KMS-11 (cell line): ENCODE results near the gene SERPINI1.
A peak's percentile ranks its signal among the peaks of the same experiment; 100 is the strongest.

Experiments
- H2AFZ ChIP-seq: fragments of 200-600 bp; sonication (generic); 2 replicates; pipeline ENCODE4 v1.6.1; 2016; ENCODE audit warnings: antibody characterized with exemption, mixed run types, low read depth
- H3K27ac ChIP-seq: fragments of 200-600 bp; sonication (generic); 2 replicates; pipeline ENCODE4 v1.6.1; 2016; ENCODE audit warnings: mild to moderate bottlenecking, mixed run types
- H3K27me3 ChIP-seq: fragments of 200-600 bp; sonication (generic); 2 replicates; pipeline ENCODE4 v1.6.1; 2017; ENCODE audit warnings: mild to moderate bottlenecking, low read depth, mixed run types, moderate library complexity; ENCODE audit not compliant: insufficient read depth
- H3K36me3 ChIP-seq: fragments of 200-600 bp; sonication (generic); 2 replicates; pipeline ENCODE4 v1.6.1; 2017; ENCODE audit warnings: mild to moderate bottlenecking, mixed run types; ENCODE audit not compliant: insufficient read depth
- H3K4me1 ChIP-seq: fragments of 200-600 bp; sonication (generic); 2 replicates; pipeline ENCODE4 v1.6.1; 2016; ENCODE audit warnings: mild to moderate bottlenecking, low read depth, mixed run types; ENCODE audit not compliant: poor library complexity, severe bottlenecking
- H3K4me2 ChIP-seq: fragments of 200-600 bp; sonication (generic); 2 replicates; pipeline ENCODE4 v1.7.0; 2016; ENCODE audit warnings: mild to moderate bottlenecking, mixed run types
- H3K4me3 ChIP-seq: fragments of 200-600 bp; sonication (generic); IDR thresholded peaks from 2 replicates; pipeline ENCODE4 v1.6.1; 2017; ENCODE audit warnings: low read depth, low read length, mixed read lengths; ENCODE audit not compliant: insufficient read depth
- H3K79me2 ChIP-seq: fragments of 200-600 bp; sonication (generic); 2 replicates; pipeline ENCODE4 v1.6.1; 2016; ENCODE audit warnings: low read depth, mixed run types; ENCODE audit not compliant: insufficient read depth
- H3K9ac ChIP-seq: fragments of 200-600 bp; sonication (generic); 2 replicates; pipeline ENCODE4 v1.6.1; 2016; ENCODE audit warnings: mild to moderate bottlenecking, mixed run types
- H4K20me1 ChIP-seq: fragments of 200-600 bp; sonication (generic); 2 replicates; pipeline ENCODE4 v1.6.1; 2016; ENCODE audit warnings: mild to moderate bottlenecking, mixed run types; ENCODE audit not compliant: insufficient read depth
- TF ChIP-seq, protein P1 (sequence below): fragments of 200-600 bp; sonication (generic); conservative IDR thresholded peaks from 2 replicates; pipeline ENCODE4 v1.6.1; 2017; ENCODE audit warnings: low read depth, mild to moderate bottlenecking, antibody characterized with exemption, low read length, moderate library complexity, mixed read lengths

SERPINI1 gene

DNA sequence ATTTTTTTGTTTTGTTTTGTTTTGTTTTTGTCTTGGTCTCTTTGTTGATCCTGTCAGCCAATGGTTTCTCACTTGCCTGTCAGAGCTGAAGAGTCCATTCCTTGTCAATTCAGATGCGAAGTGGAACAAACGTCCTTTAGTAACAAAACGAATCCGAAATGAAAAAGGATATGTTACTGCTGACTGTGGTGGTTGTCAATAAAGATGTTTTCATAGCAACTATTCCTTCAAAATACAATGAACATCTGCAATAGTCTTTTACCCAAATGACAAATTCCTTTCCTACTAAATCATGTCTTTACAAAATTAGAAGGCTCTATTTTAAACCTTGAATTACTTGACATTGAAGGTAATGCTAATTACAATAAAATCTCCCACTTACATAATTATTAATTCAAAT is 134.7 kb downstream of the SERPINI1 start:
- Histone ChIP-seq H3K27ac (no peak overlapping the region), H3K4me3 (no peak overlapping the region), H3K36me3 (no peaks in the 10 kb centered on the region), H3K9ac (no peak overlapping the region), H3K4me1 (no peaks in the 10 kb centered on the region), H3K27me3 (no peaks in the 10 kb centered on the region), H3K79me2 (no peaks in the 10 kb centered on the region), H3K4me2 (no peak overlapping the region), H2AFZ (no peak overlapping the region), H4K20me1 (no peaks in the 10 kb centered on the region)
- TF ChIP-seq, protein P1, sequence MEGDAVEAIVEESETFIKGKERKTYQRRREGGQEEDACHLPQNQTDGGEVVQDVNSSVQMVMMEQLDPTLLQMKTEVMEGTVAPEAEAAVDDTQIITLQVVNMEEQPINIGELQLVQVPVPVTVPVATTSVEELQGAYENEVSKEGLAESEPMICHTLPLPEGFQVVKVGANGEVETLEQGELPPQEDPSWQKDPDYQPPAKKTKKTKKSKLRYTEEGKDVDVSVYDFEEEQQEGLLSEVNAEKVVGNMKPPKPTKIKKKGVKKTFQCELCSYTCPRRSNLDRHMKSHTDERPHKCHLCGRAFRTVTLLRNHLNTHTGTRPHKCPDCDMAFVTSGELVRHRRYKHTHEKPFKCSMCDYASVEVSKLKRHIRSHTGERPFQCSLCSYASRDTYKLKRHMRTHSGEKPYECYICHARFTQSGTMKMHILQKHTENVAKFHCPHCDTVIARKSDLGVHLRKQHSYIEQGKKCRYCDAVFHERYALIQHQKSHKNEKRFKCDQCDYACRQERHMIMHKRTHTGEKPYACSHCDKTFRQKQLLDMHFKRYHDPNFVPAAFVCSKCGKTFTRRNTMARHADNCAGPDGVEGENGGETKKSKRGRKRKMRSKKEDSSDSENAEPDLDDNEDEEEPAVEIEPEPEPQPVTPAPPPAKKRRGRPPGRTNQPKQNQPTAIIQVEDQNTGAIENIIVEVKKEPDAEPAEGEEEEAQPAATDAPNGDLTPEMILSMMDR, result no peak

DNA sequence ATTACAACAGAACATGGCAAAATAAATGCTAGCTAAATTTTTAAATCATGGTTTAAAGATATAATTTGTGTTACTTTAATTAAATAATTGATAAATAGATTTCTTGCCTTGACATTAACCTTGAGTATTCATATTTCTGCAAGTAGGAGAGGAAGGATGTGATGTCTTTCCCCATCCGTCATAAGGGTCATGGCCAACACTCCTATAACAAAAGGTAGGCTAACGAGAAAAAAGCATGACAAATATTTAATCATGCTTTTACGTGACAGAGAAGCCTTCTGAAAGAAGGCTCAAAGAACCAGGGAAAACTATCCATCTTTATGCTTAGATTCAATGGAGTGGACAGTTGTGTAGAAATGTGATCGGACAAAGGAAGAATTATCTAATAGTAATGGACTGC is 135.2 kb downstream of the SERPINI1 start:
- Histone ChIP-seq H3K4me2 (no peak overlapping the region), H3K4me3 (no peak overlapping the region), H2AFZ (no peak overlapping the region), H3K9ac (no peak overlapping the region), H3K79me2 (no peaks in the 10 kb centered on the region), H3K36me3 (no peaks in the 10 kb centered on the region), H3K4me1 (no peaks in the 10 kb centered on the region), H3K27ac (no peak overlapping the region), H4K20me1 (no peaks in the 10 kb centered on the region), H3K27me3 (no peaks in the 10 kb centered on the region)
- TF ChIP-seq, protein P1, result no peak

DNA sequence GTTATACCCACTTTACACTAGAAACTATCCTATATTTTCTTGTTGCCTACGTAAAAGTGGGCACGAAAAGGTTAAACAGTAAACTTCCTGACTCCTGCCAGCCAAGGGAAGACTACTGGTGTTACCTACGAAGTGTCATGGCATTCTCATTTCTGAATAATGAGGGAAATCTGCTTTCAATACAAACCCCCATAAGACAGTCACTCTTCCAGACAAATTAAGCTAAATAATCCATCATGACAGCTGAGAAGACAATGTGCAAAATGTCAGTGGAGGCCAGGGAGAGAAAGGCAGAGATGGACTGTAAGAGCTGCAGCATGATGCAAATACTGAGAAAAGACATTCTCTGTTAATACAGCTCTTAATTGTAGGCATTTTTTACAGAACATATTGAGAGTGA is 136.5 kb downstream of the SERPINI1 start:
- Histone ChIP-seq H3K27me3 (no peaks in the 10 kb centered on the region), H3K4me1 (no peaks in the 10 kb centered on the region), H3K4me3 (no peak overlapping the region), H3K4me2 (no peak overlapping the region), H3K36me3 (no peaks in the 10 kb centered on the region), H4K20me1 (no peaks in the 10 kb centered on the region), H3K27ac (no peak overlapping the region), H3K79me2 (no peaks in the 10 kb centered on the region), H3K9ac (no peak overlapping the region), H2AFZ (no peak overlapping the region)
- TF ChIP-seq, protein P1, result no peak

DNA sequence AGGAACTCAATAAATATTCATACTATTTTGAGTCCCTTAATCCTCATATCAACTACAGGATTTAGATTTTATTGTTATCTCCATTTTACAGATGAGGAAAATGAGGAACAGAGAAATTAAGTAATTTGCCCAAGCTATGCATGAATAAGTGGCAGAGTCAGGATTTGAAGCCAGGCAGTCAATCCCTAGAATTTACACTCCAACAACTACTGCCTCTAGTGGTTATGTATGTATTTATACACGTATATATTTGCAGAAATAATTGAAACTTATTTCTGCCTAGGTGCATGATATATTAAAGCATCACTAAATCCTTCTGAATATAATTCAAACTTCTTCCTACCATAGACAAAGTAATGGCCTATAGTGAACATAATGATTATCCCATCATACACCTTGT is 137.4 kb downstream of the SERPINI1 start:
- Histone ChIP-seq H3K9ac (no peak overlapping the region), H3K79me2 (no peaks in the 10 kb centered on the region), H3K27me3 (no peaks in the 10 kb centered on the region), H3K4me1 (no peaks in the 10 kb centered on the region), H3K36me3 (no peaks in the 10 kb centered on the region), H2AFZ (no peak overlapping the region), H3K27ac (no peak overlapping the region), H3K4me3 (no peak overlapping the region), H3K4me2 (no peak overlapping the region), H4K20me1 (no peaks in the 10 kb centered on the region)
- TF ChIP-seq, protein P1, result peak; percentile 51
